ENCODE results near the gene KCNQ4.

DNA sequence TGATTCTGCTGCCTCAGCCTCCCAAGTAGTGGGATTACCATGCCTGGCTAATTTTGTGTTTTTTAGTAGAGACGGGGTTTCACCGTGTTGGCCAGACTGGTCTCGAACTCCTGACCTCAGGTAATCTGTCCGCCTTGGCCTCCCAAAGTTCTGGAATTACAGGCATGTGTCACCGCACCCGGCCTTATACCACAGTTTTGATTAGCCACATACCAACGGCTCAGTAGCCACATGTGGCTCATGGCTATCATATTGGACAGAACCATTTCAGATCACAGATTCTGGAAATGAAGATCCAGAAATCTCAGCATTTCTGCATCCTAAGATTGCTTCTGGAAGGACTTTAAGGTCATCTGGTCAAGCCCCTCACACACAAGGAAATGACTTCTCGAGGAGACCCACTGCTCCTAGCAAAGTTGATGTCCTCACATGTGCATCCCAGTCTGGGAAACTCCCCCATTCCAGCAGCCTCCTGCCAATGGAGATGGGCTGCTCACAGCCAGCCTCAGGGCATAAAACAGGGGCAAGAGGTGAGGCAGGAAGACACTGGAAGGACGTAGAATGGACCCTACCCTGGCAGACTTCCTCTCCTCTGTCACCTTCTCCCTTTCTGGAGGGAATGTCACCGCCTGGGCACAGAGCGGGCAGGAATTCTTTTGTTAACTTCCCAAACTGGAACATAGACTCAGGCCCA lies 96.0 kb downstream of the KCNQ4 start:
- TF ChIP-seq ZBTB42 (CRISPR knock-in tag; IDR thresholded peaks at IDR 0.05) (no peak), POLR2AphosphoS5 (IDR thresholded peaks at IDR 0.05; ENCODE audit: low read depth, low read length) (no peak), PHF20 (CRISPR knock-in tag; IDR thresholded peaks at IDR 0.05) (no peak)
- TF ChIP-seq, protein P1, sequence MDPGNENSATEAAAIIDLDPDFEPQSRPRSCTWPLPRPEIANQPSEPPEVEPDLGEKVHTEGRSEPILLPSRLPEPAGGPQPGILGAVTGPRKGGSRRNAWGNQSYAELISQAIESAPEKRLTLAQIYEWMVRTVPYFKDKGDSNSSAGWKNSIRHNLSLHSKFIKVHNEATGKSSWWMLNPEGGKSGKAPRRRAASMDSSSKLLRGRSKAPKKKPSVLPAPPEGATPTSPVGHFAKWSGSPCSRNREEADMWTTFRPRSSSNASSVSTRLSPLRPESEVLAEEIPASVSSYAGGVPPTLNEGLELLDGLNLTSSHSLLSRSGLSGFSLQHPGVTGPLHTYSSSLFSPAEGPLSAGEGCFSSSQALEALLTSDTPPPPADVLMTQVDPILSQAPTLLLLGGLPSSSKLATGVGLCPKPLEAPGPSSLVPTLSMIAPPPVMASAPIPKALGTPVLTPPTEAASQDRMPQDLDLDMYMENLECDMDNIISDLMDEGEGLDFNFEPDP (CRISPR knock-in tag; conservative IDR thresholded peaks at IDR 0.05), result no peak

All from HepG2 (cell line).